H1 (cell line): ENCODE results near the gene ANKUB1. TPM values are rescaled to one million over a fixed set of nuclear protein-coding genes. Genes with fewer than 3 reads are reported as not detected.

Experiments
- CREB1 ChIP-seq: IDR thresholded peaks from 2 replicates; pipeline ENCODE4 v1.6.1; 2012; ENCODE audit warnings: inconsistent platforms
- EZH2 ChIP-seq: fragments of 200-600 bp; sonication (generic); IDR thresholded peaks from 2 replicates; pipeline ENCODE4 v1.7.1; 2012; ENCODE audit warnings: low read depth, mild to moderate bottlenecking, moderate library complexity, low read length, inconsistent platforms; ENCODE audit not compliant: severe bottlenecking
- FOSL1 ChIP-seq: IDR thresholded peaks from 2 replicates; pipeline ENCODE4 v1.6.1; 2011; ENCODE audit warnings: mild to moderate bottlenecking, low read depth, low read length, moderate library complexity; ENCODE audit not compliant: insufficient read depth
- HDAC2 ChIP-seq, 2 experiments: fragments of 300-600 bp in 1 of 2; sonication (generic) in 1 of 2; IDR thresholded peaks; 2 replicates each; pipeline ENCODE4 v1.6.1; 2011 to 2012; ENCODE audit warnings: low read depth in 2 of 2, low read length in 2 of 2, mild to moderate bottlenecking in 2 of 2, moderate library complexity in 2 of 2, borderline replicate concordance in 1 of 2, inconsistent platforms in 1 of 2
- POLR2AphosphoS5 ChIP-seq: IDR thresholded peaks from 2 replicates; pipeline ENCODE4 v1.6.1; 2011; ENCODE audit warnings: low read depth, low read length
- RAD21 ChIP-seq, 2 experiments: IDR thresholded peaks in 1 of 2; conservative IDR thresholded peaks in 1 of 2; 2 replicates each; pipeline ENCODE4 v1.6.1; 2011; ENCODE audit warnings: low read depth in 2 of 2, low read length in 2 of 2, improper control_type of control experiment in 1 of 2, inconsistent platforms in 1 of 2, mild to moderate bottlenecking in 1 of 2, moderate library complexity in 1 of 2
- SAP30 ChIP-seq: fragments of 300-600 bp; sonication (generic); IDR thresholded peaks from 2 replicates; pipeline ENCODE4 v1.7.1; 2012; ENCODE audit warnings: low read length, moderate library complexity, mild to moderate bottlenecking, inconsistent platforms; ENCODE audit not compliant: insufficient read depth, insufficient replicate concordance
- SIRT6 ChIP-seq: IDR thresholded peaks from one replicate; pipeline ENCODE4 v1.7.1; 2012; ENCODE audit warnings: low read length, inconsistent platforms
- SP1 ChIP-seq: IDR thresholded peaks from 2 replicates; pipeline ENCODE4 v1.6.1; 2011; ENCODE audit warnings: low read depth, low read length
- SP2 ChIP-seq: IDR thresholded peaks from 2 replicates; pipeline ENCODE4 v1.6.1; 2012; ENCODE audit warnings: mild to moderate bottlenecking, low read length, inconsistent platforms
- SUZ12 ChIP-seq: fragments of 200-600 bp; sonication (generic); IDR thresholded peaks from 2 replicates; pipeline ENCODE4 v1.6.1; 2012; ENCODE audit warnings: mild to moderate bottlenecking, inconsistent platforms, low read length, moderate library complexity, mixed read lengths
- TBP ChIP-seq: IDR thresholded peaks from 2 replicates; pipeline ENCODE4 v1.6.1; 2011; ENCODE audit warnings: low read depth, low read length, improper control_type of control experiment
- TCF12 ChIP-seq: IDR thresholded peaks from 2 replicates; pipeline ENCODE4 v1.6.1; 2011; ENCODE audit warnings: low read depth, mild to moderate bottlenecking, low read length
- YY1 ChIP-seq: IDR thresholded peaks from 2 replicates; pipeline ENCODE4 v1.6.1; 2011; ENCODE audit warnings: low read depth, mild to moderate bottlenecking, low read length
- polyA plus RNA-seq, 7 experiments: library from polyadenylated mRNA; depleted of rRNA in 3 of 7; stranded (reverse) in 5 of 7; unstranded in 2 of 7; fragments of >200 nt in 5 of 7; fragments of 200-250 nt in 2 of 7; gene quantifications; 1 replicate in 5 of 7; 2 replicates in 1 of 7; 4 replicates in 1 of 7; pipeline versions ENCODE4 v1.2.1 to v1.2.3, GENCODE V29; 2011 to 2013; ENCODE audit warnings: missing spikeins in 2 of 7, mixed read lengths in 2 of 7
- total RNA-seq: library from RNA; stranded (reverse); fragmentation: NEBNext Ultra II Directional; extraction: Animal tissue kit (Norgen Biotek cat#: 25700); gene quantifications from 2 replicates; pipeline ENCODE4 v1.2.1, GENCODE V29; 2021
- TF ChIP-seq, protein P1 (sequence below), 3 experiments: IDR thresholded peaks; 1 replicate in 2 of 3; 2 replicates in 1 of 3; pipeline versions ENCODE4 v1.5.1 to v1.6.1; 2011; ENCODE audit warnings: low read length in 3 of 3, mild to moderate bottlenecking in 3 of 3, inconsistent platforms in 2 of 3, low read depth in 1 of 3, moderate library complexity in 1 of 3; ENCODE audit not compliant: insufficient read depth in 1 of 3; ENCODE audit errors: control extremely low read depth in 1 of 3

Gene ANKUB1
- total and polyA plus RNA-seq, 2 of the 8 experiments (the other 6 are each of a cell fraction or from before 2014, with no cell fraction given), result not detected

- TF ChIP-seq SP2 (peak; percentile 82), SP1 (peak; percentile 97), CREB1 (no peak), RAD21 (IDR thresholded peaks at IDR 0.05 in 1 of 2, conservative IDR thresholded peaks at IDR 0.05 in 1 of 2; ENCODE audit: low read depth in 2 of 2, low read length in 2 of 2) (no peak), TBP (peak; percentile 56), YY1 (0 out of 2 replicates have a peak, but pooled peaks have one; percentile 28), SAP30 (no peak), TCF12 (no peak), HDAC2 (IDR thresholded peaks at IDR 0.05; ENCODE audit: borderline replicate concordance in 1 of 2, low read depth in 2 of 2, low read length in 2 of 2) (0 out of 4 replicates have a peak, but pooled peaks of 1 of the 2 experiments have one; percentile 72), FOSL1 (no peak), SIRT6 (no peak), SUZ12 (no peak), EZH2 (no peak), POLR2AphosphoS5 (peak; percentile 50)
- TF ChIP-seq, protein P1, sequence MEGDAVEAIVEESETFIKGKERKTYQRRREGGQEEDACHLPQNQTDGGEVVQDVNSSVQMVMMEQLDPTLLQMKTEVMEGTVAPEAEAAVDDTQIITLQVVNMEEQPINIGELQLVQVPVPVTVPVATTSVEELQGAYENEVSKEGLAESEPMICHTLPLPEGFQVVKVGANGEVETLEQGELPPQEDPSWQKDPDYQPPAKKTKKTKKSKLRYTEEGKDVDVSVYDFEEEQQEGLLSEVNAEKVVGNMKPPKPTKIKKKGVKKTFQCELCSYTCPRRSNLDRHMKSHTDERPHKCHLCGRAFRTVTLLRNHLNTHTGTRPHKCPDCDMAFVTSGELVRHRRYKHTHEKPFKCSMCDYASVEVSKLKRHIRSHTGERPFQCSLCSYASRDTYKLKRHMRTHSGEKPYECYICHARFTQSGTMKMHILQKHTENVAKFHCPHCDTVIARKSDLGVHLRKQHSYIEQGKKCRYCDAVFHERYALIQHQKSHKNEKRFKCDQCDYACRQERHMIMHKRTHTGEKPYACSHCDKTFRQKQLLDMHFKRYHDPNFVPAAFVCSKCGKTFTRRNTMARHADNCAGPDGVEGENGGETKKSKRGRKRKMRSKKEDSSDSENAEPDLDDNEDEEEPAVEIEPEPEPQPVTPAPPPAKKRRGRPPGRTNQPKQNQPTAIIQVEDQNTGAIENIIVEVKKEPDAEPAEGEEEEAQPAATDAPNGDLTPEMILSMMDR (IDR thresholded peaks at IDR 0.05; ENCODE audit: control extremely low read depth in 1 of 3, insufficient read depth in 1 of 3, low read depth in 1 of 3, low read length in 3 of 3), result no peak
- TF ChIP-seq, all 59 proteins: peak for 16
Observed at GRCh38 chr3:149812606-149813366, 20.4 kb upstream of the ANKUB1 start, which contains the start of gene RNF13 (continued).
